HG03354 (cell line): ENCODE data around the gene CNOT9.

ENCODE experiments used
- ATAC-seq: cut with Tn5 transposase; IDR thresholded peaks from one replicate; pipeline ENCODE4 v1.9.1; 2021; ENCODE audit warnings: mild to moderate bottlenecking; ENCODE audit not compliant: unreplicated experiment, poor library complexity, severe bottlenecking

The CNOT9 gene

DNA sequence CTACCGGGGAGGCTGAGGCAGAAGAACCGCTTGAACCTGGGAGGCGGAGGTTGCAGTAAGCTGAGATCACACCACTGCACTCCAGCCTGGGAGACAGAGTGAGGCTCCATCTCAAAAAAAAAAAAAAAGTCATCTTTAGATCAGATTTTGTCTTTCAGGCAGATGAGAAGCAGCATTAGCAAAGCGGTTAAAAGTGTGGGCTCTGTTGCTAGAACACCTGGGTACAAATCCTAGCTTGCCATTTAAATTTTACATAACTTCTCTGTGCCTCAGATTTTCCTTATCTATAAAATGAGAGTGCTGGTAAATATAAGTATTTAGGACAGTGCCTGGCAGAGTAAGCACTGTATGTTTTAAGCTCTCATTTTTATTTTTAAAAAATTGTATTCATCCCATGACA lies 8.2 kb downstream of the CNOT9 start:
- no peak for ATAC-seq

DNA sequence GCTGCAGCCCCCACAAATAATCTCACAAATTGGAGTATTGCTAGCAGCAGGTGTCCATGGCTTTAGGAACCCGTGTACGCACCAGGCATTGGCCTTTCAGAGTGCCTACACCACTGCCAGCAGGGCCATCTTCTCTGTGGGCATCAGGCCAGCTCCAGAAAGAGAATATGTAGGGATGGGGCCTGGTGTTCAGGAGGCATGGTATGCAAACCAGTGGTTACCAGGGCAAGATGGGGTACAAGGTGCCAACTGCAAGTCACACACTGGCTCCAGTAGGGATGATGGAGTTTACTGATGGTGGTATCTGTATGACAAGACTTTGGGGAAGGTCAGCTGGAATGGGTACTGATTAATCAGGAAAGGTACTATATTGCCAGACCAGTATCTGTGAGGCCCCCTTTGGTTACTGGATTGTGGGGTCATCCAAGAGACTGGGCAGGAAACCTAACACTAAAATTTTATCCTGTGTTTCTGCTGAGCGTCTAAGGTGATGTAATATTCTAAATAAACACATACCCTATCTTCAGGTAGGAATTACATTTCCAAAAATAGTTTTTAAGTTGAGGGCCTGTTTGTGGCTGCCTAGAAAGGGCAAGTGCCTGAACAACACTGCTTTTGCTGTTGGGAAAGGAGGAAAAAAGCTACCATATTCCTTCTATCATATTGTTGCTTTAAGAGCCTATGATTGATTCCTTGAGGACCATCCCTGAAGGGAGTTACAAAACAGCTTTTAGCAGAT lies 9.0 kb downstream of the CNOT9 start:
- ATAC-seq: no peak

DNA sequence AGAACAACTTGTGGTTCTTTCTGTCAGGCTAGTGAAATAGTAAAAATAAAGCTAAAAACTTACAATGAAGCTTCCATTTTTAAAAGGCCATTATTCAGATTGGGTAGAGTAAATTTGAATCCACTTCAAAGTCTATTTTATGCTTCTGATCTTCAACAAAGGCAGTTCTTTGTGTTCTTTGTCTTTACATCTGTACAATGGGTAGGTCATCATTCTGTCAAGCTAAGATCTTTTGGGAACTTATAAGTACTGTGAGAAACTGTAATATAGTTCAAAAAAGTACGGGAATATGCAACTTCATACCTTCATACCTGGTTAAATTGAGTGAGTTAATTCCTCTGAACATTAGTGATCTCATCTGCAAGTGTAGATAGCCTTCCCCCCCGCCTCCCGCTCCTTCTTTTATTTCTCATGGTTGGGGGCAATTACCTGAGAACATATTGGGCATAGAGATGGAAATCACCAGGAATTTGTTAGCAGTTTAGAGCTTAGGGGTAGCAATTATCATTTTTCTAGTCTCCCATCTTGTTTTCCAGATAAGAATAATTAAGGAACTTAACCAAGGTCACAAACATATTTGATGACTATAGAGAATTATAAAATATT lies 9.7 kb downstream of the CNOT9 start:
- no peak for ATAC-seq

DNA sequence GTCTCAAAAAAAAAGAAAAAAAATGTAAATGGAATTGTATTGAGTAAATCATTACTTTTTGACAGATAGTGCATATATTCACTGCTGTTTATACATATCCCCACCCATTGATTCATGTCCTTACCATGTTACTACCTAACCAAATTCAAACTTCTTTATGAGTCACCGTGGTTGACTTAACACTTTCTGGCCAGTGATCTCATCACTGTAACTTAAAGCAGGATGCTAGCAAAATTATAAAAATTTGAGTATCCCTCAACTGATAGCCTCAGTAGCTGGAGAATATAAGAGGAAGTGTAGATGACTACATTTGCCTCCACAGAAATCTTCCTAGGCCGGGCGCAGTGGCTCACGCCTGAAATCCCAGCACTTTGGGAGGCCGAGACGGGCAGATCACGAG lies 13.4 kb downstream of the CNOT9 start:
- ATAC-seq: peak; percentile 83

DNA sequence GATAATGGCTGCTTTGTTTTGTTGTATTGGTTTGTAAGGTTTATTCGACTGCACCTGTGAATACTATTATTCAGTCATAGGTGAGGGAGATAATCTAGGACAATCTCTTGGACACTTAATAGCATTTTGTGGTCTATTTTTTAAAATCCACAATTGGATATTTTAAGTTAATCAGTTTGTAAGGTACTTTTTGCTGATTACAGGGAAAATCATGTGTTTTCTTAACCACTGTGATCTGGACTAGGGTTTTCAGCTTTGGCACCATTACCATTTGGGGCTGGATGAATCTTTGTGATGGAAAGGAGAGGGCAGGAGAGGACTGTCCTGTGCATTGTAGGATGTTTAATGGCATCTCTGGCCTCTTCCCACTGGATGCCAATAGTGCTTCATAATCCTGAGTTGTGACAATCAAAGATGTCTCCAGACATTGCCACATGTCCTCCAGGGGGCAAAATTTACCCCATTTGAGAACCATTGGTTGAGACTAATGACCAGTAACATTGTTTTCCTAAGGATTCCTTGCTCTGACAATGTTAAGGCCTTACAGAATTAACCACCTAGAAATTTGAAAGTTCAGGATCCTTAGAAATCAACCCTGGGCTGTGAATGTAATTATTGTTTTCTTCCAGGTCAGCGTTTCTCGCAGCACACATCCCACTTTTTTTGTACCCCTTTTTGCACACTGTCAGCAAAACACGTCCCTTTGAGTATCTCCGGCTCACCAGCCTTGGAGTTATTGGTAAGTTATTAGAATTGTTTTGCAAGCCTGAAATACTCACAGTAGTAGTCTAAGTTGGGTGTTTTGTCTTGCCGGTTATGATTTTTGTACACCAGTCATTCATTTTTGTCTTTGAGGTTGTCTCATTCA lies 15.6 kb downstream of the CNOT9 start:
- ATAC-seq: no peak

- no peak for ATAC-seq
These were observed 16.9 kb downstream of the CNOT9 start for GRCh38 chr2:218585541-218585940.

DNA sequence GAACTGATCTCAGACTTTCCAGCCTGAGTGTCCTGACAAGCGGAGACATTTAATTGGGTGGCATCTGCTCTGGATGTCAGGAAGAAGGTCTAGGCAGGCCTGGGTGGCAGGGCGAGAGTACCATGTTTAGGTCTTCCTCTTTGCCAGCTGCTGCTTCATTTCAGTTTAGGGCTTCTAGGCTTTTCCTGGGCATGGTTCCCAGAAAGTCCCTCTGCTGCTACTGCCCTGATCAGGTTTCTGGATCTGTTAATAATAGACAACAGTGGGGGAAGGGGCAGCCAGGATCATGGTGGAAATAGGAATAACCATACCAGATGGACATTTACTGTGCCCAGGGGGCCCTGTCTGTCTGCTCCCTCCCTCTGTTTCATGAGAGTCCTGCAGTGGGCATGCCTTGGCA lies 36.8 kb downstream of the CNOT9 start:
- ATAC-seq: no peak

DNA sequence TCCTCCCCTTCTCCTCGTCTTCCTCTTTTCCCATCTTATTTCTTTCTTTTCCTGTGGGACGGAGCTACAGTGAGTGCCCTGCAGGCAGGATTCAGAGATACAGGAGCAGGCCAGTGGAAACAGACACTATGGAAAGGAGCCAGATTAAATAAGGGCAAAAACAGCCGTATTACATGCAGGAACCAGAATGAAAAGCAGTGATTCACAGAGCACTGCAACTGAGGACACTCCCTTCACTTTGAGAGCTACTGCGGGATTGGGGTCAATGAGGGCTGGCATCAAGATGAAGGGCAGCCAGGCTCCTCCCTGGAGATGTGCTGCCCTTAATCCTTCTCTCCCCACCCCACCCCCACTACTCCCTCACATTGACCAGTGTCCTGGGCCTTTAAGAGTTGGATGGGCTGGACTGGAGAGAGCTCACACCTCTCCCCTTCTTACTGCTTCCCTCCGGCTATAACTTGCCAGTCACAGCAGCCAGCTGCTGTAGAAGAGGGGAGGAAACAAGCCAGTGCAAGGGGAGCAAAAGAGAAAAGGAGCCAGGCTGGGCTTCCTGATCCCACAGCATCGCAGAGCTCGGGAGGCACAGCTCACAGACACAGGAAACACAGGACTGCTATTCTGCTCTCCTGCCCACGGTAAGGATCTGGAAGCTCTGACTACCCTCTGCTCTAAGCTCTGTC lies 38.9 kb downstream of the CNOT9 start, which contains the start of gene PLCD4:
Gene PLCD4, plus strand, starts transcription at position 464 of the 680 bp plus-strand sequence. CDS start 7,841 bp downstream, outside the sequence.
- ATAC-seq: no peak

- ATAC-seq: no peak
These were observed 47.3 kb downstream of the CNOT9 start for GRCh38 chr2:218615868-218616315.

GRCh38 chr2:218618102-218618860 lies 49.6 kb downstream of the CNOT9 start:
- no peak for ATAC-seq

DNA sequence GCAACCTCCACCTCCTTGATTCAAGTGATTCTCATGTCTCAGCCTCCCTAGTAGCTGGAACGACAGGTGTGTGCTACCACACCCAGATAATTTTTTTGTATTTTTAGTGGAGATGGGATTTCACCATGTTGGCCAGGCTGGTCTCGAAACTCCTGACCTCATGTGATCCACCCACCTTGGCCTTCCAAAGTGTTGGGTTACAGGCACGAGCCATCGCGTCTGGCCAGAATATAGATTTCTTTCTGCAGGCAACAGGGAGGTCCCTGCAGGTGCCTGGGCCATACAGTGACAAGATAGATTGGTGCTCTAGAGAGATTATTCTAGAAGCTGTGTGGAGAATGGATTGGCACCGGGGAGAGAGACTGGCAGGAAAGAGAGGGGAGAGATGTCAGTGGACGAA lies 52.4 kb downstream of the CNOT9 start:
- no peak for ATAC-seq

GRCh38 chr2:218622606-218623365 lies 54.1 kb downstream of the CNOT9 start:
- ATAC-seq: no peak

DNA sequence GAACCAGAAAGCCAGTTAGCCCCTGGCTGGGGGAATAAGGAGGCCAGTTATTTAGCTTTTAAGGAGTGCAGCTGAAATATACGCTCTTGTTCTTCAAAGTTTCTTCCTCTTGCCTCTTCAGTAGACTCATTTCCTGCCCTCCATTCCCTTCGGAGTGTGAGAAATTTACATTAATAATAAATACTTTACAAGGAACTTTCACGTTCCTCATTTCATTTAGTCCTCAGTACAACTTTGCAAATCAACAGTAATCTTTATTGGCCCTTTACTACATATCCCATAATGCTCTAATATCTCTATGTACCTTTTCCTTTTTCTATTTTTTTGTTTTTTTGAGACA lies 54.7 kb downstream of the CNOT9 start:
- no peak for ATAC-seq

- ATAC-seq: no peak
These were observed 57.7 kb downstream of the CNOT9 start for GRCh38 chr2:218626369-218626768.

DNA sequence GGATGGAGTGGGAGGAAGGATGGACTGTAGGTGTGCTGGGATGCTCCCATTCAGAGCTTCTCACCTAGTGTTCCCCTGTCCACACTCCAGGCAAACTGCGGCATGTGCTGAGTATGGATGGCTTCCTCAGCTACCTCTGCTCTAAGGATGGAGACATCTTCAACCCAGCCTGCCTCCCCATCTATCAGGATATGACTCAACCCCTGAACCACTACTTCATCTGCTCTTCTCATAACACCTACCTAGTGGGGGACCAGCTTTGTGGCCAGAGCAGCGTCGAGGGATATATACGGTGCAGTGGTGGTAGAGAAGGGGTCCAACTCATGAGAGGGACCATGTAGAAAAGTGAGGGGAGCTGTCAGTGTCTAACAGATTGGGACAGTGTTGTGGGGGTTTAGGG lies 59.3 kb downstream of the CNOT9 start:
- no peak for ATAC-seq

GRCh38 chr2:218631837-218632236 lies 63.2 kb downstream of the CNOT9 start:
- no peak for ATAC-seq

DNA sequence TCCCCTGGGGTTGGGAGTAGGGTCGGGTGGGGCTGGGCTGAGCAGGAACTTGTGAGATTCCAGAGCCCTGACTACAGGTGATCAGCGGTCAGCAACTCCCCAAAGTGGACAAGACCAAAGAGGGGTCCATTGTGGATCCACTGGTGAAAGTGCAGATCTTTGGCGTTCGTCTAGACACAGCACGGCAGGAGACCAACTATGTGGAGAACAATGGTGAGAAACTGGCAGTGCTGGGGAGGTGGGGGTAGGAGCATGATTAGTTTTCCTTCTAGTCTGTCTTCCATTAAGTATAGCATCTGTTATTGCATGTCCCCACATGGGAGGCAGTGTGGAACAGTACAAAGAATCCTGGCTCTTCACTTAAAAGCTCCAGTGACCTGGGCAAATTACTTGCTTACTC lies 67.1 kb downstream of the CNOT9 start:
- no peak for ATAC-seq

DNA sequence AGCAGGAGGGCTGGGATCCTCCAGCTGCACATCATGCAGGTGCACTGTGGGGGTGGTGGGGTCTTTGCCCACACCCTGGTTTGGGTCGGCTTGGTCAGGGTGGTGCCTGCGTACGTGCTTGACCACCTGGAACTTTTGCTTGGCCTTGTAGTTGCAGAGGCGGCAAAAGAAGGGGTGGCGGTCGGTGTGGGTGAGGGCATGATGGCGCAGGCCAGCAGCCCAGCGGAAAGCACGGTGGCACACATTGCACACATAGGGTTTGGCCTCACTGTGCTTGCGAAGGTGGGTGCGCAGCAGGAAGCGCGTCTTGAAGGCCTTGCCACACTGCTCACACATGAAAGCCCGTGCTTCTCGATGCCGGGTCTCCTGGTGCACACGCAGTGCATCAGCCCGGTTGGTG lies 69.7 kb downstream of the CNOT9 start:
- ATAC-seq: no peak
